Ovary (tissue), 9 donors: ENCODE measurements around the gene SPACDR. TPM values are rescaled to one million over a fixed set of nuclear protein-coding genes. Genes with fewer than 3 reads are reported as not detected.

ENCODE experiments used
- DNase-seq, 5 donors: peaks; one replicate each; pipeline ENCODE4 v3.0.0-alpha.2; 2019 to 2020
- H3K27ac ChIP-seq, 2 donors: fragments of 200-600 bp; one replicate each; pipeline versions ENCODE4 v1.5.1 to v1.8.0; 2019 to 2022
- H3K27me3 ChIP-seq: fragments of 200-600 bp; one replicate; pipeline ENCODE4 v1.8.0; 2022
- H3K36me3 ChIP-seq: fragments of 200-600 bp; sonication (generic); one replicate; pipeline ENCODE4 v1.5.1; 2019
- H3K4me1 ChIP-seq: one replicate; pipeline ENCODE4 v1.8.1; 2013; ENCODE audit warnings: mild to moderate bottlenecking, moderate library complexity; ENCODE audit not compliant: insufficient read depth
- H3K4me3 ChIP-seq: fragments of 200-600 bp; sonication (generic); one replicate; pipeline ENCODE4 v1.5.1; 2017
- H3K9me3 ChIP-seq, 2 donors: fragments of 200-600 bp in 1 of 2; sonication (generic) in 1 of 2; one replicate each; pipeline versions ENCODE4 v1.5.1 to v1.8.1; 2013 to 2019; ENCODE audit warnings: mild to moderate bottlenecking in 1 of 2, moderate library complexity in 1 of 2
- CTCF ChIP-seq, 3 donors: fragments of 450-650 bp in 2 of 3; fragments of 200-600 bp in 1 of 3; IDR thresholded peaks; one replicate each; pipeline versions ENCODE4 v1.5.1 to v1.8.0; 2016 to 2022; ENCODE audit warnings: antibody characterized with exemption in 3 of 3, mild to moderate bottlenecking in 1 of 3
- EP300 ChIP-seq: sonication (generic); formaldehyde crosslinking; IDR thresholded peaks from one replicate; pipeline ENCODE4 v1.6.1; 2017; ENCODE audit warnings: antibody characterized with exemption
- POLR2A ChIP-seq: fragments of 450-650 bp; IDR thresholded peaks from one replicate; pipeline ENCODE4 v1.6.1; 2017; ENCODE audit warnings: antibody characterized with exemption, mild to moderate bottlenecking, moderate library complexity
- WGBS, 3 donors: extraction: QIAGEN DNeasy Blood & Tissue Kit in 1 of 3; methylation state at CpG; one replicate each; pipeline versions ENCODE4 v1.1.5 to v1.1.7; 2013 to 2017; 5-methylcytosine and 5-hydroxymethylcytosine counted together
- intact Hi-C, 4 donors: fragments of 100-400 bp; cut with DNase I; formaldehyde crosslinking; loops; one replicate each; pipeline versions ENCODE4 v1.11.0 to v1.15.1; 2022 to 2023
- polyA plus RNA-seq, 2 donors: library from polyadenylated mRNA; stranded (reverse); fragments of 200-250 nt in 1 of 2; fragments of 350-450 nt in 1 of 2; fragmentation: Illumina TruSeq in 1 of 2; extraction: RNeasy Lipid Tissue Mini Kit (QIAGEN cat#74804) in 1 of 2; gene quantifications; one replicate each; pipeline ENCODE4 v1.2.3, GENCODE V29; 2013 to 2014
- total RNA-seq, 7 donors: library from RNA; depleted of rRNA in 2 of 7; stranded (reverse); fragments of >200 nt in 2 of 7; fragmentation: NEBNext Ultra II Directional in 3 of 7; extraction: Animal tissue kit (Norgen Biotek cat#: 25700) in 3 of 7; gene quantifications; one replicate each; pipeline versions ENCODE4 v1.1.0 to v1.2.4, GENCODE V29; 2016 to 2023
- donor health status: DM: no; HTN: no; CAD: no; lungs with moderate emphysema.
- donor health status: DM: no; HTN: no; CAD: no.
- donor health status: Bipolar disorder and iron deficiency.
- donor health status: DM: yes; HTN: yes; CAD: no.
- donor health status: DM: no; HTN: no; CAD: no.
- donor health status: DM: yes; HTN: yes; CAD: no.

Gene SPACDR
- total and polyA plus RNA-seq, 9 donors: 0.25 to 3.0 (median 0.78) TPM; not detected in 1

GRCh38 chr7:100428967-100429636 lies 35.0 kb downstream of the SPACDR start:
- TF ChIP-seq EP300 (peak; percentile 84), POLR2A (peak; percentile 91), CTCF (IDR thresholded peaks at IDR 0.05) (peak; percentile 29 to 80 (median 72))
- peak overlapping the region; percentile 70 for H3K4me3 ChIP-seq
- H3K27ac ChIP-seq: peak overlapping the region; percentile 98 to 99
- 0 to 1% (median 0%) methylated on average over 40 of the region's 40 CpGs for WGBS, 3 donors
- intact Hi-C loops: loop anchor here in 1 of 4 donors (5.0 kb wide), 1 partner anchor 277 kb away; no protein-coding TSS in a partner anchor
- DNase-seq: peak; percentile 100
- no peaks in the 10 kb centered on the region for H3K27me3 ChIP-seq
- peaks cover 12% of the 10 kb centered on the region for H3K4me1 ChIP-seq
- H3K9me3 ChIP-seq: no peaks in the 10 kb centered on the region
- no peaks in the 10 kb centered on the region for H3K36me3 ChIP-seq

GRCh38 chr7:100428199-100428966 lies 35.7 kb downstream of the SPACDR start, which contains the start of gene ZCWPW1:
ZCWPW1 (minus strand) TSS chr7:100428703; CDS start chr7:100420649, 8,054 bp downstream.
- H3K36me3 ChIP-seq: no peaks in the 10 kb centered on the region
- peak; percentile 100 for TF ChIP-seq POLR2A
- peak; percentile 28 for TF ChIP-seq EP300
- TF ChIP-seq CTCF (IDR thresholded peaks at IDR 0.05): peak in 1 of 3 donors; percentile 17
- H3K4me3 ChIP-seq: peak within 1 kb of the TSS; percentile 70
- intact Hi-C loops: loop anchor here in 1 of 4 donors (5.0 kb wide), 1 partner anchor 276 kb away; no protein-coding TSS in a partner anchor
- WGBS, 3 donors: 0 to 1% (median 0%) methylated on average over 66 of the region's 66 CpGs
- peak; percentile 96 to 98 (median 97) for DNase-seq
- peaks cover 12% of the 10 kb centered on the region for H3K4me1 ChIP-seq
- H3K27ac ChIP-seq: peak within 1 kb of the TSS; percentile 98 to 99
- H3K9me3 ChIP-seq: no peaks in the 10 kb centered on the region
- H3K27me3 ChIP-seq: no peaks in the 10 kb centered on the region

- Histone ChIP-seq H3K9me3 (no peaks in the 10 kb centered on the region), H3K27me3 (no peaks in the 10 kb centered on the region), H3K27ac (peak overlapping the region in 1 of 2 donors; percentile 99), H3K4me1 (peaks cover 12% of the 10 kb centered on the region), H3K36me3 (no peaks in the 10 kb centered on the region), H3K4me3 (peak overlapping the region; percentile 70)
- intact Hi-C loops: loop anchor here in 1 of 4 donors (5.0 kb wide), 1 partner anchor 275 kb away; no protein-coding TSS in a partner anchor
- WGBS, 3 donors: 47 to 52% (median 51%) methylated on average over 16 of the region's 16 CpGs
- TF ChIP-seq EP300: no peak
- TF ChIP-seq CTCF (IDR thresholded peaks at IDR 0.05): no peak
- no peak for TF ChIP-seq POLR2A
- no peak for DNase-seq
These were observed 36.3 kb downstream of the SPACDR start for GRCh38 chr7:100427762-100428198.

GRCh38 chr7:100426516-100426915 lies 37.5 kb downstream of the SPACDR start:
- H3K4me1 ChIP-seq: peaks cover 5% of the 10 kb centered on the region
- H3K36me3 ChIP-seq: no peaks in the 10 kb centered on the region
- no peak overlapping the region for H3K27ac ChIP-seq
- TF ChIP-seq CTCF (IDR thresholded peaks at IDR 0.05): no peak
- no peak for TF ChIP-seq POLR2A
- no peak for TF ChIP-seq EP300
- H3K4me3 ChIP-seq: no peak overlapping the region
- intact Hi-C loops: loop anchor here in 1 of 4 donors (5.0 kb wide), 1 partner anchor 274 kb away; no protein-coding TSS in a partner anchor
- no peaks in the 10 kb centered on the region for H3K27me3 ChIP-seq
- no peaks in the 10 kb centered on the region for H3K9me3 ChIP-seq
- DNase-seq: no peak
